HG03575 (cell line): ENCODE measurements around the gene PLXNB1.

Source experiments
- ATAC-seq: cut with Tn5 transposase; IDR thresholded peaks from one replicate; pipeline ENCODE4 v1.9.1; 2021; ENCODE audit not compliant: unreplicated experiment, insufficient number of reproducible peaks, low FRiP score; ENCODE audit errors: extremely low read depth

Gene PLXNB1

DNA sequence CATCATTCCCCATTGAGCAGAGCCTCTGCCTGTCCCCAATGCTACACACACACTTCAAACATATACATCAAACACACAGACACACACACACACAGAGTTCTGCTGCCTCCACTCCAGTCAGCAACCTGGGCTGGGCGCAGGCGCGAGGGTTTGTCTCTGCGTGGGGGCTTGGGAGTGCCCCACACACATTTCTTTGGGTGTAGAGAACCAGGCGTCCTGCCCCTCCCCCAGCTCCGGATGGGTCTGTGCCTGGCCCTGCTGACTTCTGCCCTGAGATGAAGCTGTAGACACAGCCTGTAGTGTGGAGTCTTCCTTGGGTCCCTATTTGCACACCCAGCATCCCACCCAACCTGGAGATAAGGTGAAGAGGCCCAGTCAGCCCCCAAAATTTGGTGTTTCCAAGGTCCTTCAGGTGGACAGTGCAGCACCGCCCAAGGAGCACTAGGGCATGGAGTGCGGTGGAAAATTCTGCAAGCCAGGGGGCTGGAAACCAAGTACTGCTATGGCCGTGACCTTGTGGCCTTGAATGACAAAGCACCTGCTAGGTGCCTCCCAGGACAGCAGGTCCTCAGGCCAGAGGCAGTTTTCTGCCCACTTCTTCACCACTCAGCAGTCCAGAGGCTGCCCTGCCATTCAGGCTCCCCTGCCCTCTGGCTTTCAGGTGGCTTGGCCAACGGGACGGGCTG lies 31.0 kb downstream of the PLXNB1 start:
- no peak for ATAC-seq

DNA sequence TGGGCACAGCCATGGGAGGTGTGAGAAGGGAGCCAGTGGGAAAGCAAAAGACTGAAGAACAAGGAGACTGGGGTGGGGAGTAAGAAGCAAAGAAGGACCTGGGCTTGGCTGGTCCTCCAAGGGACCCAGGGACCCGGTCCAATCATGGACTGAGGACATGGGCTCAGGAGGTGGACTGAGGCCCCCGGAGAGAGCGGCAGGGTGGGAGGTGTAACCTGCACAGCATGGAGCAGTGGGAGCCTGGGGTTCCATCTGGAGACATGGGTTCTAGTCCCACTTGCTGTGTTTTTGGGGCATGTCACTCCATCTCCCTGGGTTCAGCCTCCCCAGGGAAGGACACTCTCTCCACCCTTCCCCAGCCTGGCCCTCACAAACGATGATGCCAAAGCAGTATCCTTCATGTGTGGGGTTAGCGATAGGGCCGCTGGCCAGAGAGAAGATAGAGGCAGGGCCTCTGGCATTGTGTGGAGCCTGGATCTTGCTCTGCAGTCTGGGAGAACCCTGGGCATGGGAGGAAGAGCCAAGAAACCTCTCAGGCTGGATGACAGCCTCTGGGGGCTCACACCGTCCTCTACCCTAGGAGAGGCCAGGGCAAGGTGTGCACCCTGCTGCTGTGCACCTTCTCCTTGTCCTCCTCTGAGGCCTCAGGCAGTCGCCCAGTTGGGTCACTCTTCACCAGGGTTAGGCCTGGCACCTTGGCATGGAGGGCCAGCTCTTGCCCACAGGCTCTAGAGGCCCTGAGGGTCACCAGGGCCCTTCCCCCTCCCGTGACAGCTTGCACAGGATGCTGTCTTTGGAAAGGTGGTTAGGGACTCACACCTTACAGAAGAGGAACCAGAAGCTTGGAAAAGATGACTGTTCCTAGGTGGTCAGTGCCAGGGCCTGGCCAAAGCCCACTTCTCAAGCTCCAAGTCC lies 31.9 kb downstream of the PLXNB1 start:
- no peak for ATAC-seq

DNA sequence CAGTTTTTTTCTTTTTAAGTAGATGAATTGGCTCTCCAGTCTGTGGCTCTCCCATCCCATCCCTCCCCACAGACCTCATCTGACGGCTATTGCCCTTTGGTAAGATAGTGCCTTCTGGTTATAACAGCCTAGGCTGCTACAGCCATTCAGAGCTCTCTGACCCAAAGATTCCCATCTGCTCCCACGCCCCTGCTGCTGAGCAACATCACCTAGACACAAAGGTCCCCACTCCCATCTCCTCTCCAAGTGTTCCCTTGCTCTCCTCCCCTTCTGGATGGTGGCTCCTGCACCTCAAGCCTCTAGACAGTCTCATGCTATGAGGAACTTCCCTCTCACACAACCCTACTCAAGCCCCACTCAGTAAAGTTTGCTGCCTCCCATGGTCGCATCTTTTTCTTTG lies 34.2 kb downstream of the PLXNB1 start:
- ATAC-seq: no peak

- ATAC-seq: no peak
Measured at GRCh38 chr3:48394391-48394790, 35.5 kb downstream of the PLXNB1 start.

DNA sequence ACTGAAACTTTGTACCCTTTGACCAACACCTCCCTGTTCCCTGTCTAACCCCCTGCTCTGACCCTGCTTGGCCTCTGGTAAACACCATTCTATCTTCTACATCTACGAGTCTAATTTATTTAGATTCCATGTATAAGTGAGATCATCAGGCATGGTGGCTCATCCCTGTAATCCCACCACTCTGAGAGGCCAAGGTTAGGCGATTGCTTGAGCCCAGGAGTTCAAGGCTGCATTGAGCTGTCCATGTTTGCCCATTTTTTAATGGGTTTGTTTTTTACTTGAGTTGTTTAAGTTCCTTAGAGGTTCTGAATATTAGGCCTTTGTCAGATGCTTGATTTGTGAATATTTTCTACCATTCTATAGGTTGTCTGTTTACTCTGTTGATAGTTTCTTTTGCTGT lies 40.9 kb downstream of the PLXNB1 start:
- ATAC-seq: no peak

- no peak for ATAC-seq
Measured at GRCh38 chr3:48387634-48388033, 42.3 kb downstream of the PLXNB1 start.

DNA sequence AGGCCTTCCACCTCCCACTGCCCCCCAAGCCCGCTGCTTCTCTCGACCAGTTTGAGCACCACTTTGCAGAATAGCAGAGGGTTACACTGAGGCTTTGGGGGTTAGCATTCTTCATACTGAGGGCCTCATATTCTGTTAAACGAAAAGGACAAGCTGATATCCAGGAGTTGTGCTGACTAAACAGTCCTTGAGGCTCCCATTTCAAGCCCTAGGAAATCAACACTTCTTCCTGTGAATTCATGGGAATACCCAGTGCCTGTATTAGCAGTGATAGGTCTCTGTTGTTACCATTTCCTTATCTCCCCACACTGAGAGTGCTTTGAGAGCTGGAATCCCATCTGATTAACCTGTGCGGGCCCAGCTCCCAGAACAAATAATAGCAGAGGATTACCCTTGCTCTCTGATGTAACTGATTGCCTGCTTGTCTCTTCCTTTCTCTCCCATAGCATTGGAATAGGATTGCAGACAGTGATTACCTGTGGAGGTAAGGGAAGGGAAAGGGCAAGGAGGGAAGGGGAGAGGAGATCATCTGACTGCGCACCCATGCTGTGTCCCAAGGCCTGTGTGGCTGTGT lies 56.9 kb downstream of the PLXNB1 start:
- ATAC-seq: no peak

DNA sequence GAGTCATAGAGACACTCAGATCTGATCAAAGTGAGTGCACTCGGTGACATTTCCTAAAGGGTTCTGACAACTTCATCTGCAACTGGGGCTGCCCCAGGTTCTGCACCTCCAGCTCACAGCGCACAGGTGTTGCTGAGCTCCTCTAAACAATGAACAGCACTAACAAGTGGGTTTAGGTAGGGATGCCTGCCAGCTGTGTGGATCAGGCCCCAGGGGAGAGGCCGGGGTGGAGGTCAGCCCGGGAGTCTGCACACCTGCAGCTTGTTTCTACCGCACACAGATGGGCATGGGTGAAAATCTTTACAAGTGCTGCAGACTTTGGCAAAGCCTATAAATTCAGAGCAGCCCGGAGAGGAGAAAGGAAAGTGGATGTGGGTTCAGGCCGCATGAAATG lies 57.5 kb downstream of the PLXNB1 start:
- ATAC-seq: no peak

GRCh38 chr3:48371651-48372376 lies 58.1 kb downstream of the PLXNB1 start, which contains the start of gene FBXW12:
FBXW12 (plus strand) TSS chr3:48372219; CDS start chr3:48372768, 549 bp downstream.
- no peak for ATAC-seq

GRCh38 chr3:48370333-48370713 lies 59.6 kb downstream of the PLXNB1 start:
- ATAC-seq: no peak

DNA sequence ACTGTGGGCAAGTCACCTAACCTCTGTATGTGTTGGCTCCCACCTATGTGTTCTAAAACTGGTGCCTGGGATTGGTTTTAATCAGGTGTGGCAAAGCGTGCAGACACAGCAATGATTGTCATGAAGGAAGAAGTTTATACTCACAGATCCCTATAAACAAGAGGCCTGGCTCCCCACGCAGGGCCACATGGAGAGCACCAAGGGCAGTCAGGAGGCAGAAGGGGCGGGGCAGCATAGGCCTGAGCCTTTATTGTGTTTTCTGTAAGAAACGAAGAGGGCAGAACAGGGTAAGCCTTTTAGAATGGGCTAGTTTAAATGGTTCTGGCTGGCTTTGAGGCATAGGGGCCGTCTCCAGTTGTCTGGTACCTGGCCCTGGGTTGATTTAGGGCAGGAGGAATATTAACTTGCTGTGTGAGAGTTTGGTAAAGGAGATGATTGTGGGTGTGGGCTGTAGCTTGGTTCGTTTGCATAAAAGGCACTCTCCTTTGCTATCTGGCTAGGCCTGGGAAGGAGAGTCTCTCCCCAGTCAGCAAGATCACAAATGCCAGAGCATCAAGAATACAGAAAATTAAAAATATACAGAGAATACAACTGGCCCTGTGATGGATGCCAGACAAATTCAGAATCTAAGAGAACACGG lies 60.1 kb downstream of the PLXNB1 start:
- no peak for ATAC-seq

GRCh38 chr3:48367201-48367600 lies 62.7 kb downstream of the PLXNB1 start:
- no peak for ATAC-seq

- no peak for ATAC-seq
Measured at GRCh38 chr3:48364840-48365239, 65.0 kb downstream of the PLXNB1 start.

- ATAC-seq: no peak
Measured at GRCh38 chr3:48361928-48362327, 68.0 kb downstream of the PLXNB1 start.

GRCh38 chr3:48356419-48356818 lies 73.5 kb downstream of the PLXNB1 start:
- no peak for ATAC-seq

DNA sequence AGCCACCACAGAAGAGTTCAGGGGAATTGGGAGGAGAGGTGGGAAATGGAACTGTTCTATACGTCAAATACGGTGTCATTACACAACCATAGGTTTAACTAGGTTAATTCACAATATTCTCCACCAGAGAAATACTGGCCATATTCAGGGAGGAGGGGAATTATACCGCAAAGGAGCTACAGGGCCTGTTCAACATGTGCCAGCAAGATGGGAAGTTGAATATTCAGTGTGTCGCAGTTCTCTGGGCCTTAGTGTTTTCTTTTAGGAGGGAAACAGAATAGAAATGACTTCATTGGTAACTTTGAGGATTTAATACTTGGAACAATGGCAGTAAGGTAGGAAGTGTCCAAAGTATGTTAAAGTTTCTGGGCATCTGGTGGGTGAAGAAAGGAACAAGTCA lies 75.9 kb downstream of the PLXNB1 start:
- ATAC-seq: no peak
